NCI-H774 (cell line): ENCODE measurements around the gene PLEKHA8.
A peak's percentile ranks its signal among the peaks of the same experiment; 100 is the strongest.
"Not testable (repeated sequence)": the region's sequence is repeated elsewhere in the genome, so short reads cannot be mapped to it uniquely, and the experiment has no call there.

ENCODE experiments used
- DNase-seq: peaks from one replicate; lab custom pipeline; 2025; lab: John Stamatoyannopoulos, UW

The PLEKHA8 gene

GRCh38 chr7:30065746-30066145, 37.5 kb downstream of the PLEKHA8 start:
- DNase-seq: no peak

- no peak for DNase-seq
Observed at GRCh38 chr7:30066687-30067086, 38.5 kb downstream of the PLEKHA8 start.

GRCh38 chr7:30068117-30068516, 39.9 kb downstream of the PLEKHA8 start:
- DNase-seq: no peak

DNA sequence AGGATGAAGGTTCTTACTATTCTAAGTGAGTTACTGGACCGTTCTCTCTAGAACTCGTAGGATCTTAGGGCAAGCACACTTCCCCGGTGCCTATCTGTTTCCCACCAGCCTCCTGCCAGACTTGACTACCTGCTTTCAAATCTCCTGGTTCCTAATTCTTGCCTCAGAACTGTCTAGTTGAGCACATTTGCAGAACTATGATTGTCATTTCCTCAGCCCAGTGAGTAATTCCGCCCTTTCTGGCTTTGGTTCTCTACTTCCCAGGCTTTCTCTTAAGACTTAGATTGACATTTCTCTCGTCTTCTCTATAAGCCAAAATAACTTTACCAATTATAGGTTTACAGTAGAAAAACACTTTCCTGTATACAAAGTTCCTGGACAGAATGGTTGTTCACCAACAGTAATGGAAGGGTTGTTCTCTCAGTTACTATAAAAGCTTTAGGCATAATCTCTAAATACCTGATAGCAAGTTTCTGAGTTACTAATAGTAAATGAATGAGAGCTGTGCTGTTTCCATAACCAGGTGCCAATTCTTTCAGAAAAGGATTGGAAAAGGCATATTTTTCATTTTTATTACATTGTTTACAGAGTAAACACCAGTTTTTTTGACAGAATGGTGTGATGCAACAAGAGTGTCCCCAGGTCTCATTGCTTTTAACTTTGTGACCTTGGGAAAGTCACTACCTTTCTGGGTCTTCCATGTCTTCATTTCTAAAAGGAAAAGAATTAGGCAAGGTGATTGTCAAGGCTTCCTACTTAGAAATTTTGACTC, 41.1 kb downstream of the PLEKHA8 start:
- no peak for DNase-seq

GRCh38 chr7:30070052-30070451, 41.8 kb downstream of the PLEKHA8 start:
- no peak for DNase-seq

DNA sequence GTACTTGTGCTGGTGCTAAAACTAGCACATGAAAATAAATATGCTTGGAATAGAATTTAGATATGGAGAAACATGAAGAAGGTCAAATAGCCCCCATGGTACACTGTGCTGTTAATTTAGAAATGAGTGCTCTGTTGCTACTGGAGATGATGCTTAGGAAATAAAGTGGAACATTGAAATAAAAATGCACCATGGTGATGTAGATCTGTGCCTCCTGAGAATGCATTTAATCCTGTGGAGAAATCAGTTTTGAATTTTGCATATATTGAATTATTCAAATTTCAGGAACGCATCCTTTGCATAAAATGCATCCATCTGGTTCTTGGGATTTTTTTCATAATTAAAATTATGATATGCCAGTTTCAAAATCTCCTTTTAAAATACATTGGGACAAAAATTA, 44.5 kb downstream of the PLEKHA8 start:
- no peak for DNase-seq

- DNase-seq: no peak
Observed at GRCh38 chr7:30074422-30075030, 46.3 kb downstream of the PLEKHA8 start.

DNA sequence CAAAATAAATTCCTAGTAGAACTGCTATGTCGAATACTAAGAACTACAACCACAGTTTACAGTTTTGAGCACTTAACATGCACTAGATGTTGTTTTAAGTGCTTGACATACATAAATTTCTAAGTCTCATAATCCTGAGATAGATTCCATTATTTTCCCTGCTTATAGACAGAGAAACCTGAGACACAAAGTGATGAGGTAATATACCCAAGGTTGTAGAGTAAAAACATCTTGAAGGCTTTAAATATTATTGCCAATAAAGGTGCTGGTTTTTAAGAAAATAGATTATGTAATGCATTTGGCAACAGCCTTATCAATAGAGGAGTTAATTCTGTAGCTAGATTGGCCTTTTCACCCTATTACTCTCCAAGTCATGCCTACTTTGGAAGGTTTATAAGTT, 48.2 kb downstream of the PLEKHA8 start:
- DNase-seq: no peak

GRCh38 chr7:30078280-30078679, 50.1 kb downstream of the PLEKHA8 start:
- no peak for DNase-seq

DNA sequence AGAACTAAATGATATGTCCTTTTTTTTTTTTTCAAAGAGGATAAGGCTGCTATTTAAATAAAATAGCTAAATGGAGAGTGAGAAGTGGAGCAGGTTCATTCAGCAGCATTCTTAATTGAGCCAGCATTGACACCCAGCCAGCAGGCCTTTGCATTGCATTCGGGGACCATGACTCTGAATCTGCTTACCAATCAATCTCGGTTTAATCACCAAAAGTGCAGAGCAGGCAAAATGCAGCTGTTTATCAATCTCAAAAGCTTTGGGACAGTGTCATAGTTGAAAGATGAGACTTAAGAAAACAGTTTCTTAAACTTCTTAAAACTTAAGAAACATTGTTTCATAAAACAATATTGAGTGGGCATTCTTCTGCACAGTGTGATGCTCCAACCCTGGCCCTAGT, 51.7 kb downstream of the PLEKHA8 start:
- DNase-seq: no peak

GRCh38 chr7:30080818-30081217, 52.6 kb downstream of the PLEKHA8 start:
- DNase-seq: peak; percentile 6

- no peak for DNase-seq
Observed at GRCh38 chr7:30082686-30083085, 54.5 kb downstream of the PLEKHA8 start.

- no peak for DNase-seq
Observed at GRCh38 chr7:30083334-30083733, 55.1 kb downstream of the PLEKHA8 start.

DNA sequence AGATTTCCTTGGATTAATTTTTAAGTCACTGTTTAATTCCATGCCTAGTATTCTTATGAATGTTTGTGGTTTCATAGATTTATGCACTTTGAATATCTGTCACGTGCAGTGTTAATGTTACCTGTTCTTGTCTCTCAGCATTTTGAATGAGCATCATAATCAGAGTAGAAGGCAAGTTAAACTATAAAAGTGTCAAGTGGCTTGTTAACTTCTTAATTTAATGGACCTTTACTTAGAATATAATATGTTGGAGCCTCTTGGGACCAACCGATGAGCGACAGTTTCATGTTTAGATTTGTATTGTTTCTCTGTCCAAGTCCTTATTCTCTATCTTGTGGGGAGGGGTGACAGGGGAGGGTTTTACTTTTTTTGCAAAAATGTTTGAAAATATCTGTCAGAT, 56.0 kb downstream of the PLEKHA8 start:
- DNase-seq: no peak

DNA sequence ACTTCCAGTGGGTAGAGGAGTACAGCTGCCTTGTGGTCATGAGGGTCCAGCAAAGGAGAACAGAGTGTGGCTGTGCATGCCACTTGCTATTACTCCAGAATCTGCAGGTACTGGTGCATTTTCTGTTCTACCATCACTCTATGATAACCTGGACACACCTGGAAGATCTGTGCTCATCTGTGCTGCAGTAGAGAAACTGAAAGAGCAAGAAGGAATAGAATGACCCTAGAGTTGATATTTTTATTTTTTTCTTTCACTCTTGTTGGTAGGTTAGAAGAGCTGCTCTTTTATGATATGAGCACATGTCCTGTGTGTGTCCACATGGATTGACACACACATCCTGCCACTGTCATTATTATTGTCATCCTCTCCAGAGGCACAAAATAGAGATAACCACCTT, 58.3 kb downstream of the PLEKHA8 start:
- DNase-seq: no peak

GRCh38 chr7:30087371-30087770, 59.2 kb downstream of the PLEKHA8 start:
- DNase-seq: no peak

DNA sequence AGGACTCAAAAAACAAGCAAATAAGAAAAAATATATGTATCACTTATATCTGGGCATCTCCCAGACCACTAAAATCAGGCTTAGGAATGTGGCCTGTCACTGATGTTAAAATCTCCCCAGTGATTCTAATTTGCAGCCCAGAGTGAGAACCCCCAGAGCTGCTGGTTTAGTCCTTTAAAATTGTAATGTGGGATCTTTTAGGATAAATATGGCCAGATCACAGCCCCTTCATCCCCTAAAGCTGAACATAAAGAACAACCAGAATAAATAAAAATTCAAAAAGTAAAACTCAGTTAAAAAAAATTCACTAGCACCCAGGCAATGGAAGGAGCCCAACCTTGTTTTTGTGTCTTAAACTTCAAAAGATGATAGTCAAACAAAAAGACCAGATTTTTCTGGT, 60.1 kb downstream of the PLEKHA8 start:
- no peak for DNase-seq

DNA sequence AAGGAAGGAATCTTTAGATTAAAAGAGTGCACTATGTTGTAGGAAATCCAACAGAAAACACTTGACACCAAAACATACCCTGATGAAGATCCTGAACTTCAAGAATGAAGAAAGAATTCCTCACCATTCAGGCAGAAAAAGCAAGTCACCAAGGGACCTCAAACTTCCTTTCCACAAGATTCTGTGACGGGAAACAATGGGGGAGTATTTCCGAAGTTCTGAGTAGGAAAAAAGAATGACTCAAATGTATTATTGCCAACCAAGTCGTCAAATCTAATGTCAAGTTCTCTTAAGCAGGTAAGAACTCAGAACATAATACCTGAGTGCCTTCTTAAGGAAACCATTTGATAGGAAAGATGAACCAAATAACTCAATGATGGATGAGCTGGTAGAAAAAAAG, 61.9 kb downstream of the PLEKHA8 start:
- DNase-seq: no peak

DNA sequence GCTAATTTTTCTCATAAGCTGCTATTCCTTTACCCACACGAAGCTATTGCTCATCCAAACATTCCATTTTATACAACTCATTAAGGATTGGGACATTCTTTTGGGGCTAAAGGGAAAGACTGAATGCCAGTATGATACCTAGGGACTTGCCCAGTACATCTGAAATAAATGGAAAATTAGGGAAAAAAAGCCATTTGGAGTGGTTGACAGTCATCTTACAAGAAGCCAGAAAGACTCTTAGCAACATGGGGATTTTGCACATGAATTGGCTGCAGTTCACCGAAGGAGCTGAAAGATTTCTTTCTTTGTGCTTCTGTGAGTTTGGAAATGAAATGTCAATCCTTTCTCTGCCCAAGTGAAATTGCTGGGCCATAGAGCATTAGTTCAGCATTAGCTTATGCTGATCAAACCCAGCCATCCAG, 63.3 kb downstream of the PLEKHA8 start:
- DNase-seq: no peak

GRCh38 chr7:30091987-30092386, 63.8 kb downstream of the PLEKHA8 start:
- DNase-seq: no peak

DNA sequence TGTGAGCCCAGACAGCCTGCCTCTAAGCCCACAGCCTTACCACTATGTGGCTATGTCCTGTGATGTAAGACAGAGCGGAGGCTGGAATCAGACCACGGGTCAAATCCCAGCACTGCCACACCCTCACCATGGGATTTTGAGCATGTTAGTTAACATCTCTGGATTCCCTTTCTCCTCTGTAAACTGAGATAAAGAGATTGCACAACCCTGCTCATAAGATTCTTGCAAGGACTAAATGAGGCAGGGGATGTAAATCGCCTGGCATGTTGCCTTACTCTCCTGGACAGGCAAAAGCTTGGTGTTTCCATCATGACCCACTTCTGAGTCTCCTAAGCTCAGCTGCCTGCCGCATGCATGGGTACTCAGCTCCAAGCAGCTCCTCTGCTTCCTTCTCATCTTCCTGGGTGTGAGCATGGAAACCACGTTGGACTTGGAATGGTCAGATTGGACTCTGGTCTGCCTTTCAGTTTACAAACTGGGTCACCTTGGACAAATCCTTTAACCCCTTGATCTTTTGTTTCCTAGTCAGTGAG, 65.3 kb downstream of the PLEKHA8 start:
- DNase-seq: no peak

- not testable (repeated sequence) for DNase-seq
Observed at GRCh38 chr7:30098599-30098998, 70.4 kb downstream of the PLEKHA8 start.

GRCh38 chr7:30102281-30102680, 74.1 kb downstream of the PLEKHA8 start:
- DNase-seq: no peak

DNA sequence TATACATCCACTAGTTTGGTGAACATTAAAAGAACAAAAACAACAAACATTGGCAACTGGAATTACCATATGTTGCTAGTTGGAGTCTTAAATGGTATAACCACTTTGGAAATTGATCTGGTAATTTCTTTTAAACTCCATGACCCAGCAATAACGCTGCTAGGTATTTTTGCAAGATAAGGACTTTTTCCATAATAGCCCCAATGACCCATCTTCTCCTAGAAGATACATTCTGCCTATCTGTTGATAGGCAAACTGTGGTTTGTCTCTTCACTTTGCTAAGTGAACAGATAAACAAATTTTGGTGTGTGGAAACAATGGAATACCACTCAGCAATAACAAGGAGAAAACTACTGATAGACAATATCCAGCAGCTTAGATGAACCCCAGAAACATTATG, 75.9 kb downstream of the PLEKHA8 start:
- no peak for DNase-seq
